ENCODE results near the gene DOCK10.

DOCK10 gene

GRCh38 chr2:225041207-225041850 lies 939 bp downstream of the DOCK10 start:
- DNase-seq (ENCODE audit: low read depth in 2 of 2, low spot score in 1 of 2): peak; percentile 21 to 42

- no peak for DNase-seq (ENCODE audit: low read depth in 2 of 2, low spot score in 1 of 2)
Observed at GRCh38 chr2:225040856-225041206, 1.4 kb downstream of the DOCK10 start.

- no peak for DNase-seq (ENCODE audit: low read depth in 2 of 2, low spot score in 1 of 2)
Observed at GRCh38 chr2:225040142-225040541, 2.1 kb downstream of the DOCK10 start.

- no peak for DNase-seq (ENCODE audit: low read depth in 2 of 2, low spot score in 1 of 2)
Observed at GRCh38 chr2:225038231-225038523, 4.1 kb downstream of the DOCK10 start.

GRCh38 chr2:225037415-225038230 lies 4.6 kb downstream of the DOCK10 start:
- DNase-seq (ENCODE audit: low read depth in 2 of 2, low spot score in 1 of 2): no peak

GRCh38 chr2:225036431-225036830 lies 5.8 kb downstream of the DOCK10 start:
- DNase-seq (ENCODE audit: low read depth in 2 of 2, low spot score in 1 of 2): no peak

GRCh38 chr2:225033440-225034318 lies 8.6 kb downstream of the DOCK10 start:
- DNase-seq (ENCODE audit: low read depth in 2 of 2, low spot score in 1 of 2): no peak

GRCh38 chr2:225032246-225032645 lies 10.0 kb downstream of the DOCK10 start:
- DNase-seq (ENCODE audit: low read depth in 2 of 2, low spot score in 1 of 2): no peak

- DNase-seq (ENCODE audit: low read depth in 2 of 2, low spot score in 1 of 2): no peak
Observed at GRCh38 chr2:225031599-225031998, 10.7 kb downstream of the DOCK10 start.

- no peak for DNase-seq (ENCODE audit: low read depth in 2 of 2, low spot score in 1 of 2)
Observed at GRCh38 chr2:225030893-225031292, 11.4 kb downstream of the DOCK10 start.

GRCh38 chr2:225030203-225030602 lies 12.1 kb downstream of the DOCK10 start:
- DNase-seq (ENCODE audit: low read depth in 2 of 2, low spot score in 1 of 2): no peak

GRCh38 chr2:225028572-225028971 lies 13.7 kb downstream of the DOCK10 start:
- DNase-seq (ENCODE audit: low read depth in 2 of 2, low spot score in 1 of 2): no peak

- no peak for DNase-seq (ENCODE audit: low read depth in 2 of 2, low spot score in 1 of 2)
Observed at GRCh38 chr2:225027061-225027762, 15.1 kb downstream of the DOCK10 start.

- no peak for DNase-seq (ENCODE audit: low read depth in 2 of 2, low spot score in 1 of 2)
Observed at GRCh38 chr2:225025917-225026571, 16.2 kb downstream of the DOCK10 start.

GRCh38 chr2:225022188-225022587 lies 20.1 kb downstream of the DOCK10 start:
- DNase-seq (ENCODE audit: low read depth in 2 of 2, low spot score in 1 of 2): no peak

- no peak for DNase-seq (ENCODE audit: low read depth in 2 of 2, low spot score in 1 of 2)
Observed at GRCh38 chr2:225020168-225020849, 22.0 kb downstream of the DOCK10 start.

GRCh38 chr2:225019105-225019504 lies 23.2 kb downstream of the DOCK10 start:
- no peak for DNase-seq (ENCODE audit: low read depth in 2 of 2, low spot score in 1 of 2)

GRCh38 chr2:225017713-225018112 lies 24.6 kb downstream of the DOCK10 start:
- DNase-seq (ENCODE audit: low read depth in 2 of 2, low spot score in 1 of 2): no peak

- DNase-seq (ENCODE audit: low read depth in 2 of 2, low spot score in 1 of 2): no peak
Observed at GRCh38 chr2:225017098-225017685, 25.1 kb downstream of the DOCK10 start.
